Left kidney (tissue), 2 donors: Measurements from ENCODE around the gene SMIM24. TPM values are rescaled to one million over a fixed set of nuclear protein-coding genes. Genes with fewer than 3 reads are reported as not detected.
A peak's percentile ranks its signal among the peaks of the same experiment; 100 is the strongest.
"Not testable (repeated sequence)": the region's sequence is repeated elsewhere in the genome, so short reads cannot be mapped to it uniquely, and the experiment has no call there.

Source experiments
- DNase-seq: peaks from one replicate; pipeline ENCODE4 v3.0.0-alpha.2; 2013
- polyA plus RNA-seq: library from polyadenylated mRNA; unstranded; fragments of 120-200 nt; gene quantifications from one replicate; pipeline ENCODE4 v1.2.1, GENCODE V29; 2013; ENCODE audit not compliant: insufficient read length

Gene SMIM24
- polyA plus RNA-seq, 1 donor: 446 TPM

DNA sequence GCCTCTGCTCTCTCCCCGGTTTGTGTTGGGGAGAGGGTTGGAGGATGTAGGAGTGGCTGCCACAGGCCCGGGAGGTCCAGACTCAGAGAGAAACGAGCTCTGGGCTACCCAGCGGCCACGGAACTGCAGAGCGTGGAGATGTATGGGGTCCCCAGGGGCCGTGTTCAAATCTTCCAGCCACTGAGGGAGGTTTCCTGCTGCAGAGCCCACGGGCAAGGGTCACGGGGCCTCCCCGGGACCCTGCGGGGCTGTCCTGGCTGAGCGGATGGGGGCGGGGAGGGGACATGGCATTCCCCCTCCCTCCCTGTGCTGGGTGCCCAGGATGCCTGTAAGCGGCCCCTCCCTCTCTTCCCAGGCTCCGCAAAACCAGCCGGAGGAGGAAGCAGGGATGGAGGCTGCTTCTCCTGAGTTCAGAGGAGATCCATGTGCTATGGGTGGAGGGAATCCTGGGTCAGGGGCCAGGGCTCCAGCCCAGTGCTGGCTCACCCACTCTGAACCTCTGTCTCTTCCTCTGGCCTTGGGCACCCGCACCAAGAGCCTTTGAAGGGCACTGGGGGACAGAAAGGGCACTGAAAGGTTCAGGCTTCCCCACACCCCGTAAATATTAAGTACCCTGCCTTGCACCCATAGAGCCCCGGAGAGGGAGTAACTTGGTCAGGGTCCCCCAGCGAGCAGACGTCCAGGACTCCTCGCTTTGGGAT lies 22.6 kb downstream of the SMIM24 start:
- no peak for DNase-seq

DNA sequence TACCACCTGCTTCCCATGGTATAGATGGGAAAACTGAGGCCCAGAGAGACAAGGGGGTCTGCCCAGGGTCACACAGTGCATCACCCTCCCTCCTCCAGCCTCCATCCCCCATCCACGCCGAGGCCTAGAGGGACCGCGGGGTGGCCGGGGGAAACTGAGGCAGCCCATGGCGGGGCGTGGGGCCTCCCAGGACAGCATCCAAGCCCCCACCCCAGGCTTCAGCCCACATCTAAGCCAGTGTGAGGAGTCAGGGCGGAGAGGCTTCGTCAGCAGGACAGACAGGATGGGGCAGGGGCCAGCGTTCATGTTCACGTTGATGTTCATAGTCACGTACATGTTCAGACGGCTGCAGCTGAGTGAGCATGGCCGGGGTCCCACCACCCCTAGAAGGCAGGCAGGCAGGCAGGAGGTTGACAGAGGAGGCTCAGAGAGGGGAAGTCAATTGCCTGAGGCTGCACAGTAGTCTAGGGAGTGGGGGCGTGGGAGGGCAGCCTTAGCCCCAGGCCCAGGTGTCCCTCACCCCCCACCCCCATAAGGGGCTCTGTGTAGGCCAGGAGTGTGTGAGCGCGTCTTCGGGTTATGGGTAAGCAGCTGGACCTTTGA lies 23.3 kb downstream of the SMIM24 start:
- no peak for DNase-seq

DNA sequence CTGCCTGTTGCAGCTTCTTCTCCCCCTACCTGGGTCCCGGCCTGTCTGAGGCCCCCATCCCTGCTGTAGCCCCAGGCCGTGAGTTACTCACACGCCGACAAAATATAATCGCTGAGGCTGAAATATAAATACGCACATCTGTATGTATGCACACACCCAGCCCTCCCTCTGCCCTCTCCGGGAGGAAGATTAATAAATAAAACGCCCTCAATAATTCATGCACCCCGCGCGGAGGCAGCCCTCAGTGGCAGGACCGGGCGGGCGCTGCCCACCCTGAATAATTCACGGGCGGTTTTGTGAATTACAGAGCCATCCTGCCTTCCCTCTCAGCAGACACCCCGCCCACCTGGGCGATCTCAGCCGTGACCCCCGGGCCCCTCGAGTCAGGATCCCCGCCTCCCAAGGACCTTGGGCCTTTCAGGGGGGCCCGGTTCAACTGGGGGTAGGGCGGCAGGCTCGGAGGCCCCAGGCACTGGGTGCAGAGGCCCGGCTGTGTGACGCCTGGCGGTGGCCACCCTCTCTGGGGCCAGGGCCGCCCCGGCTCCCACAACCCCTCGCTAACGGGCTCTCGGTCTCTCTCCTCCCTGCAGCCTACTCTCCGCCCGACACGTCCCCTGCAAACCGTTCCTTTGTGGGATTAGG lies 24.2 kb downstream of the SMIM24 start:
- DNase-seq: no peak

DNA sequence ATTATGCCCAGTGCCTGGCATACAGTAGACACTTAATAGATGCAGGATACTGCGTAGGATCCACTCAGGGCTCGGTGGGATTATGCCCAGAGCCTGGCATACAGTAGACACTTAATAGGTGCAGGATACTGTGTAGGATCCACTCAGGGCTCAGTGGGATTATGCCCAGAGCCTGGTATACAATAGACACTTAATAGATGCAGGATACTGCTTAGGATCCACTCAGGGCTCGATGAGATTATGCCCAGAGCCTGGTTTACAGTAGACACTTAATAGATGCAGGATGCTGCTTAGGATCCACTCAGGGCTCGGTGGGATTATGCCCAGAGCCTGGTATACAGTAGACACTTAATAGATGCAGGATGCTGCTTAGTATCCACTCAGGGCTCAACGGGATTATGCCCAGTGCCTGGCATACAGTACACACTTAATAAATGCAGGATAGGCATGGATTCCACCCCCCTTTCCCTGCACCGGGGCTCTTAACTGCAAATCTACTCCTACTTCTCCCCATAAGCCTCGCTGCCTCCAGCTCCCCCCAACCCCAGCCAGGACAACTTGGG lies 24.9 kb downstream of the SMIM24 start:
- no peak for DNase-seq

DNA sequence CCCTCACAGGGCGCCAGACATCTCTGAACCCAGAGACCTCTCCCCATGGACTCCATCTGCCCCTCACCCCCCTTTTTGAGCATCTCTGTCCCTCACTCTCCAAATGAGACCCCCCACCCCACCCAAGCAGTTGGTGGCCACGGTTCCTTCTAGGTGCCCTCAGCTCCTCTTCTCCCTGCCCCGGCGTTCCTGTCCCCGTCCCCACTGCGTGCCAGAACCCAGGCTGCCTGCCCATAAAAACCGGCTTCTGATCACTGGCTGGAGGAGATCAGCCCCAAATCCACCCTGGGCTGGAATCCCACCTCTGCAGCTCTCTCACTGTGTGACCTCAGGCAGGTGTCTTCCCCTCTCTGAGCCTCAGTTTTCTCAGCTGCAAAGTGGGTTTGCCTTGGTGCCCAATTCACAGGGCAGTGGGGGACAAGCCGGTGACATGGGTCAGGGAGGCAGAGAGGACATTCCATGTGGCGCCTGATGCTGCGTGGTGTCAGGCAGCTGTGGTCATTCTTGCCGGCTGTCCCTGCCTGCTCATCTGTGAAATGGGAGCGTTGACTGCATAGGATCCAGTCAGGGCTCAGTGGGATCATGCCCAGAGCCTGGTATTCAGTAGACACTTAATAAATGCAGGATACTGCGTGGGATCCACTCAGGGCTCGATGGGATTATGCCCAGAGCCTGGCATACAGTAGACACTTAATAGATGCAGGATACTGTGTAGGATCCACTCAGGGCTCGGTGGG lies 25.5 kb downstream of the SMIM24 start:
- no peak for DNase-seq

DNA sequence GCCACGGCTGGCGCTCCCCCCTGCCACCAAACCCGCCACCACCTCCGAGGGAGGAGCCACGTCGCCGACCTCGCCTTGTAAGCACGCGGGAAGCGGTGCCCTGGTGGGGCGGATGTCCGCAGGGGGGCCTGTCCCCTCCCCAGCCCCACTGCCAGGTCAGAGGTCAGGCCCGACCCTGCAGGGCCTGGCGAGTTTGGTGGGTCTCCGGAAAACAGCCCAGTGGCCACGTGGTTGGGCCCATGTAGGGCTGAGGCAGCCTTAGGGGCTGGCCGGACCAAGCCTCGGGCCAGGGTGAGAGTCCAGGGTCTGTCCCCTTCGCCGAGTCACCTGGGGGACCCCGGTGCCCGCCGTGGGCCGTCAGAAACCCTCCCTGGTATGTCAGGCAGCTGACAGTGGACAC lies 26.5 kb downstream of the SMIM24 start:
- DNase-seq: no peak

DNA sequence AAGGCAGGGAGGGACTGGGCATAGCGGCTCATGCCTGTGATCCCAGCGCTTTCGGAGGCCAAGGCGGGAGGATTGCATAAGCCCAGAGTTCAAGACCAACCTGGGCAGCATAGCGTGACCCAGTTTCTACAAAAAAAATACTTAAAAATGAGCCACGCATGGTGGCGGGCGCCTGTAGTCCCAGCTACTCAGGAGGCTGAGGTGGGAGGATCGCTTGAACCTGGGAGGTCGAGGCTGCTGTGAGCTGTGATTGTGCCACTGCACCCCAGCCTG lies 27.4 kb downstream of the SMIM24 start:
- not testable (repeated sequence) for DNase-seq

DNA sequence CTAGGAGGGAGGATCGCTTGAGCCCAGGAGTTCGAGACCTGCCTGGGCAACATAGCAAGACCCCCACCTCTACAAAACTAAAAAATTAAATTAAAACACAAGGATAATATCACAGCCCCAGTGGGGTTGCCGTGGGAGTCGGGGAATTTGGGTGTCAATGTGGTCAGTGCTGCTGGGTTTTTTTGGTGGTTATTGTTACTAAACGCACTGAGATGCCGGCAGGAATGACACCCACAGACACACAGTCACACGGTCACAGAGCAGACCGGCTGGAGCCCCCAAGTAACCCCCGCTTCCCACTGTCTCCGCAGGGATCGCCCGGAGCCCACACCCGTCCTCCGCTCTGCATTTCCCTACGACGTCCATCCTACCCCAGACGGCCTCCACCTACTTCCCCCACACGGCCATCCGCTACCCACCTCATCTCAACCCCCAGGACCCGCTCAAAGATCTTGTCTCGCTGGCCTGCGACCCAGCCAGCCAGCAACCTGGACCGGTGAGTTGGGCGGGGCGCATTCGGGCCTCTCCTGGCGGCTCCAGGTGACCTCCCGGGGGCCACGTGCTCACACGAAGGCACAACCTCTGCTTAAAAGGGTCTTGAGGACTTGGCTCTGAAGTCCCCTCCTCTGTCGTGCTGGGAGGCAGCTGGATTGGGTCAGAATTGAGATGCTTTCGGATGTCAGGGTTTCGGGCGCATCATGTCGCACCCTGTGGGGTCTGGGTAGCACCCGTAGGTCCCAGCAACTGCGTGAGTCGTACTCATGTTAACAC lies 28.0 kb downstream of the SMIM24 start:
- DNase-seq: no peak

DNA sequence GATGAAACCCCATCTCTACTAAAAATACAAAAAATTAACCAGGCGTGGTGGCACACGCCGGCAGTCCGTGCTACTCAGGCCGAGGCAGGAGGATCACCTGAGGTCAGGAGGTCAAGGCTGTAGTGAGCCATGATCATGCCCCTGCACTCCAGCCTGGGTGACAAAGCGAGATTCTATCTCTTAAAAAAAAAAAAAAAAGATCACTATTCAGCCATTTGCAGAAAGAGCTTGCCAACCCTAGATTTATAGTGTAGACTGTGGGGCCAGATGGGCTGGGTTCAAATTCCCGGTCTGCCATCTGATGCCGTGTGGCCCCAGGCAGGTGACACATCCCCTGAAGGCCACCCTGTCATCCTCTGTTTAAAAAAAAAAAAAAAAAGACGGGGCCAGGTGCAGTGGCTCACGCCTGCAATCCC lies 28.9 kb downstream of the SMIM24 start:
- DNase-seq: no peak

DNA sequence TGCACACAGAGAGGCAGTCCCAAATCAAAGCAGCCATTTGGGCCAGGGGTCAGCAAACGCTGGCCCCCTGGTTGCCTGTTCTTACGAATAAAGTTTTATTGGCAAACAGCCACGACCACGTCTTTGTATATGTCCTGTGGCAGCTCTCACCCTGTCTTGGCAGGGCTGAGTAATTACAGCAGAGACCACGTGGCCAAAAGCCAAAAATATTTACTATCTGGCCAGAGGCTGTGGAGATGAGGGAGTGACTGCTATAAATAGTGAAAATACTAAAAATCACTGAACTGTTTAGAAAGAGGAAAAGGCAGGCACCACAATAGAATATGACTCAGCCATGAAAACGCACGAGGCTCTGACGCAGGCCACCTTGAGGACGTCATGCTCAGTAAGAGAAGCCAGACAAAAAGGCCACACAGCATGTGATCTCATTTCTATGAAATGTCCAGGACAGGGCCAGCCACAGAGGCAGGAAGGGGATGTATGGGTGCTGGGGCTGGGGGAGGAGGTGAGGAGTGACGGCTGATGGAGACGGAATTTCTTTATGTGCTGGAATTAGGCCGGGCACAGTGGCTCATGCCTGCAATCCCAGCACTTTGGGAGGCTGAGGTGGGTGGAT lies 29.4 kb downstream of the SMIM24 start:
- no peak for DNase-seq

DNA sequence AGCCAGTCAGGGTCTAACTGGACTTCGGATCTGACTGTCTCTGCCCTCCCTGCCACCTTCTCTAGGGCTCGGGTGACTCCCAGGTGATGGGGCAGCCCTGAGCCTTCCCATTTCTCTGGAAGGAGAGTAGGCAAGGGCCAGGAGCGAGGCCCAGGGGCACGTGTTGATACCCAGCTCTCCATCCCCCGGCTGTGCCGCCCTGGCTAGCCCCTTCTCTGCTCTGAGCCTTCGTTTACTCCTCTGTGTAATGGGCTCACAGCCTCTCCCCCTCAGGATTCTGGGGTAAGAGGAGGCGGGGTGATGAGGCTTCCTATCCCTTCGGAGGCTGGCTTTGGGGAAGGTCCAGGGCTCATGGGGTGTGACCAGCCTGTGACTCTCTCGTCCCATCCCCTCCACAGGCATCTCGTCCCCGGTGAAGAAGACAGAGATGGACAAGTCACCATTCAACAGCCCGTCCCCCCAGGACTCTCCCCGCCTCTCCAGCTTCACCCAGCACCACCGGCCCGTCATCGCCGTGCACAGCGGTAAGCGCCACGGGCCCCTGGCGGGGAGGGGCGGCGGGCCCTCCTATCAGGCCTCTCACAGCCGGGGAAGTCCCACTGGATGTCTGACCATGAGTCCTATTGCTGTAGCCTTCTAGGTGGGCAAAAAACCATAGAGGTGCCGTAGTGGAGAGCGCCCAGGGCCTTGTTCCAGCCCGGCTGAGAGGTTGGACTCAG lies 31.6 kb downstream of the SMIM24 start:
- no peak for DNase-seq

DNA sequence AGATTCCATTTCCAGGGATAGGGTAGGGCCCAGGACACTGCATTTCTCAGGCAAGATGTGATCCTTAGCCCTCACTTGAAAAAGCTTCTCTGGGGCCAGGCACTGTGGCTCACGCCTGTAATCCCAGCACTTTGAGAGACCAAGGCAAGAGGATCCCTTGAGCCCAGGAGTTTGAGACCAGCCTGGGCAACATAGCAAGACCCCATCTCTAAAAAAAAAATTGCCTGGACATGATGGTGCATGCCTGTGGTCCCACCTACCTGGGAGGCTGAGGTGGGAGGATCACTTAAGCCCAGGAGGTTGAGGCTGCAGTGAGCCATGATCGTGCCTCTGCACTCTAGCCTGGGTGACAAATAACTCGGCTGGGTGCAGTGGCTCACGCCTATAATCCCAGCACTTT lies 33.7 kb downstream of the SMIM24 start:
- not testable (repeated sequence) for DNase-seq

DNA sequence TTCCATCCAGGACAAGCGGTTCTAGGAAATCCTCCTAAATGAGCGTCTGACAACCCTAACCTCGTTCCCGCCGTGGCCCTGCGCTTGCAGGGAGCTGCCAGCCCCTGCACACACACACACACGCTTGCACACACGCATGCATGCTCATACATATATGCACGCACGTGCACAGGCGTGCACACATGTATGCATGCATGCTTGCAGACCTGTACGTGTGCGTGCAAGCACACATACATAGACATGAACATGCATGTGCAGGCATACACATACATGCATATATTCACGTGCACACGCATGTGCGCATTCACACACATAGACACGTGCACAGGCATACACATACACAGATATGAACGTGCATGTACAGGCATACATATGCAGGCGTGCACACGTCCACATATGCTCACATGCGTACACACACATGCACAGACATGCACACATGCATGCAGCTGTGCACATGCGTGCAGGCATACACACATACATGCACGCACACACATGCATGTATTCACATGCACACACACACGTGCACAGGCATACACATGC lies 35.6 kb downstream of the SMIM24 start:
- DNase-seq: no peak

DNA sequence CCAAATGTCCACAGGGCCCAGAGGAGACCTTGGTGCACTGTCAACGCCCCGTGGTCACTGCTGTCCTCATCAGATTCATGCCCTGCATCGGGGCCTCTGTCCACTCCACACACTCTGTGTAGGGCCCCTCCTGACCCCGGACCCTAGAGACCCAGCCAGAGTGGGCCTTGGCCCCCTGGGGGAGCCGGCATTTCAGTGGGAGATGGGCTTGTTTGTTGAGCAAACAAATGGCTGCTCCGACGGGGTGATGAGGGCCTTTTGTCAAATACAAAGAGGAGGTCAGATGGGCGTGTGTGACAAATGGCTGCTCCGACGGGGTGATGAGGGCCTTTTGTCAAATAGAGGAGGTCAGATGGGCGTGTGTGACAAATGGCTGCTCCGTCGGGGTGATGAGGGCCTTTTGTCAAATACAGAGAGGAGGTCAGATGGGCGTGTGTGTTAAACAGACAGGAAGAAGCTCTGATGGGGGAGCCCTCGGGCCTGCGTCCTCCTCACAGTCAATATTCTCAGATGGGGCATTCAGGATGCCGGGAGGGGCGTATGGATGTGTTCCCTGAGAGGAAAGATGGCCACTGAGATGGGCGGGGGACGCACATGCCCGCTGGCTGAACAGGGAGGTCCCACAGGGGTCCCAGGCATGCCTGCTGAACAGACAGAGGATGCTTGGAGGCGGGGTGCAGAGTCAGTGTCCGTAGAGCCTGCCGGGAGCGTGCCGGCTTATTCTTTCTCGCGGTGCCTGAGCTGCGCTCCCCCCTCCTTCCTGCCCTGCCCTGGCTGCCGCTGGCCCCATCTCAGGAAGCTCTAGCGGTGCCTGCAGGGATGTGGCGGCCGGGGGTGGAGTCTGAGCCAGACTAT lies 36.3 kb downstream of the SMIM24 start:
- peak; percentile 62 for DNase-seq

DNA sequence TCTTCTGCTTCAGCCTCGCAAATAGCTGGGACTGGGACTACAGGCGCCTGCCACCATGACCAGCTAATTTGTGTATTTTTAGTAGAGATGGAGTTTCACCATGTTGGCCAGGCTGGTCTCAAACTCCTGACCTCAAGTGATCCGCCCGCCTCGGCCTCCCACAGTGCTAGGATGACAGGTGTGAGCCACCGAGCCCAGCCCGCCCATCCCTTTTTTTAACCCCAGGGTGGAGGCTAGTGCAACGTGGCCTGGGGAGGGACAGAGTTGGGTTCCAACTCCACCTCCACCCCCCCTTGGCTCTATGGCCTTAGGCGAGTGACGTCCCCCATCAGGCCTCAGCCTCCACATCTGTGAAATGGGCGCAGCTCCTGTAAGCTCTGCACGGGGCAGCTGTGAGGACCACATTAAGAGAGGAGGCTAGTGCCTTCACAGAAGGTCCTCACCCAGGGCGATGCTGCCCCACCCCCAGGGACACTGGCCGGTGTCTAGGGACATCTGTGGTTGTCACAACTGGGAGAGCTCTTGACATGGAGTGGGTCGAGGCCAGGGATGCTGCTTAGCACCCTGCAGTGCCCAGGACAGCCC lies 37.7 kb downstream of the SMIM24 start:
- DNase-seq: no peak

DNA sequence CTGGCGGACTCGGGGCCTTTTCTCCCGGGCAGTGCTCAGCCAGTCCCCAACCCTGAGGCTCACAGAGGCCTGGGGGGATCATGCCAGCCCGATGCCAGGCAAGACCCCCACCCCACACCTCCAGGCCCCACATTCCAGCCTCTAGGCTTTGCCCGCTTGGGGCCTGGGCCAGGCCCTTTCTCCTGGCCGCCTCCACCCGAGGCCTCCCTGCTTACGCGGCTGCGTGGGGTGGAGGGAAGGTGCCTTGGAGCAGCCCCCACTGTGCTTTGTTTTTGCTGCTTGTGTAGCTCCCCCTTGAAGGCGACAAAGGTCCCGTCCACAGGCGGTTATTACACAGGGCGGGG lies 38.4 kb downstream of the SMIM24 start:
- DNase-seq: no peak

DNA sequence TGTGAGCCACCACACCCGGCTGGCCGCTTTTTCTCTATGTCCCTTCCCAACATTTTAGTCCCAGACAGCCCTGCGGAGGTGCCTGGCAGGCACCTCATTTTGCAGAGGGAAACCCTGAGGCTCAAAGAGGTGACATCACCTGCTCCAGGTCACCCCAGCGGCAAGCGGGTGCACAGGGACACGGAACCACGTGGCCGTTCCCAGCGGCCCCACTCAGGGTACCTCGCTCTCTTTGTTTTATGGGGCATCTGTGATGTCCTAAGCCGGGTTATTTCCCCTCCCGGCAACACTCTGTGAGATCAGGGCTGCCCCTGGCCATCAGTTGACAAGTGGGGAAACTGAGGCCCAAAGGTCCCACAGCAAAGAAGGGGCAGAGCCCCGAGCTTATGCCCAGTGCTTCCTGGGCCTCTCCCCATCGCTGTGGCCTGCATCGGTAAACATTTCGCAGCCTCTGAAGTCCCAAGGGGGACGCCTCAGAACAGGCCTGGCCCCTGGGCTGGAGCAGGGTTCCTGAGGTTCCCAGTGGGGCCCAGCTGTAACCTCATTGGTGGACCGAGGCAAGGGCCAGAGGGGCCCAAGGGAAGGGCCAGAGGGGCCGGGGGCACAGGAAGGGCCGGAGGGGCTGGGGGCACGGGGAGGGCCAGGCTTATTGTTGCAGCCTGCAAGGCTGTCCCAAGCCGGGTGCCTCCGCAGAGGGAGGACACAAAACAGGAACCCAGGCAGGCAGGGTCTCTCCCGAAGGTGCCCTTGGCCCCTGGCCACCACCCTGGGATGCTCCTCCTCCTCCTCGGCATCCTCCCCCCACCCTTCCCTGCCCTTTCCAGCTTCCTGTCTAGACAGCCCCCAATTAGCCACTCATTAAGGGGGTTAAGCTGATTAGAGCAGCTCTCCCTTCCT lies 39.0 kb downstream of the SMIM24 start:
- DNase-seq: no peak

DNA sequence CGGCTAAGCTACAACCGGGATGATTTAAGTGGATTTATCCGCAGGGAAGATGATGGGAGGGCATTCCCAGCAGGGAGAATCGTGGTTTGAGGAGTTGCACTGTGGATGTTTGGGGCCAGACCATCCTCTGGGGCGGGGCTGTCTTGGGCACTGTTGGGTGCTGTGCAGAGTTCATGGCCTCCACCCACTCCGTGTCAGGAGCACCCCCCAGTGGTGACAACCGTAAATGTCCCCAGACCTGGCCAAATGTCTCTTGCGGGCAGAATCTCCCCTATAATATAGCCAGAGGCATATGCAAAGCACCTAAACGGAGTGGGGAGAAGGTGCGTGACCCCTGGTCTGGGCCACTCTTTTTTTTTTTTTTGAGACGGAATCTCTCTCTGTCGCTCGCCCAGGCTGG lies 40.2 kb downstream of the SMIM24 start:
- no peak for DNase-seq
